ENCODE measurements around the gene MAIP1.
"Not testable (repeated sequence)": the region's sequence is repeated elsewhere in the genome, so short reads cannot be mapped to it uniquely, and the experiment has no call there.

The MAIP1 gene

GRCh38 chr2:199955339-199956061, at the start of gene MAIP1, which contains the start of gene TYW5:
MAIP1 (plus strand) TSS chr2:199955582; CDS start chr2:199955799, 217 bp downstream.
TYW5 (minus strand) TSS chr2:199955491; CDS start chr2:199955470, 21 bp downstream.
- H3K4me1 Mint-ChIP-seq (ENCODE audit: low read depth): peaks cover 52% of the 10 kb centered on the region
- H3K27me3 Mint-ChIP-seq: no peaks in the 10 kb centered on the region
- H3K9me3 Mint-ChIP-seq (ENCODE audit: low read depth): no peaks in the 10 kb centered on the region
- H3K27ac Mint-ChIP-seq: peak within 1 kb of the TSS; percentile 95
- peaks cover 5% of the 10 kb centered on the region for H3K36me3 Mint-ChIP-seq
- H3K4me3 Mint-ChIP-seq: peak within 1 kb of the TSS; percentile 98

GRCh38 chr2:199907008-199907714, 48.2 kb upstream of the MAIP1 start:
- no peaks in the 10 kb centered on the region for H3K9me3 Mint-ChIP-seq (ENCODE audit: low read depth)
- no peak overlapping the region for H3K27ac Mint-ChIP-seq
- H3K4me1 Mint-ChIP-seq (ENCODE audit: low read depth): peaks cover 8% of the 10 kb centered on the region
- H3K36me3 Mint-ChIP-seq: no peaks in the 10 kb centered on the region
- H3K4me3 Mint-ChIP-seq: no peak overlapping the region
- H3K27me3 Mint-ChIP-seq: peaks cover 8% of the 10 kb centered on the region

GRCh38 chr2:199910338-199911051, 44.9 kb upstream of the MAIP1 start:
- Mint-ChIP-seq H3K27me3 (no peaks in the 10 kb centered on the region), H3K4me3 (peak overlapping the region; percentile 99), H3K36me3 (peaks cover 9% of the 10 kb centered on the region), H3K9me3 (ENCODE audit: low read depth) (no peaks in the 10 kb centered on the region), H3K27ac (peak overlapping the region; percentile 87), H3K4me1 (ENCODE audit: low read depth) (peaks cover 30% of the 10 kb centered on the region)

GRCh38 chr2:199911052-199911876, 44.1 kb upstream of the MAIP1 start, which contains the start of gene C2orf69:
C2orf69 (plus strand) TSS chr2:199911293; CDS start chr2:199911439, 146 bp downstream.
- H3K36me3 Mint-ChIP-seq: peaks cover 14% of the 10 kb centered on the region
- peaks cover 32% of the 10 kb centered on the region for H3K4me1 Mint-ChIP-seq (ENCODE audit: low read depth)
- H3K9me3 Mint-ChIP-seq (ENCODE audit: low read depth): no peaks in the 10 kb centered on the region
- H3K27me3 Mint-ChIP-seq: no peaks in the 10 kb centered on the region
- H3K4me3 Mint-ChIP-seq: peak within 1 kb of the TSS; percentile 99
- H3K27ac Mint-ChIP-seq: peak within 1 kb of the TSS; percentile 95

GRCh38 chr2:199911877-199912161, 43.6 kb upstream of the MAIP1 start:
- peaks cover 33% of the 10 kb centered on the region for H3K4me1 Mint-ChIP-seq (ENCODE audit: low read depth)
- H3K27me3 Mint-ChIP-seq: no peaks in the 10 kb centered on the region
- no peaks in the 10 kb centered on the region for H3K9me3 Mint-ChIP-seq (ENCODE audit: low read depth)
- H3K4me3 Mint-ChIP-seq: peak overlapping the region; percentile 99
- peaks cover 19% of the 10 kb centered on the region for H3K36me3 Mint-ChIP-seq
- H3K27ac Mint-ChIP-seq: peak overlapping the region; percentile 95

GRCh38 chr2:199912553-199913114, 42.7 kb upstream of the MAIP1 start:
- H3K27me3 Mint-ChIP-seq; H3K27ac Mint-ChIP-seq; H3K9me3 Mint-ChIP-seq (ENCODE audit: low read depth): not testable (repeated sequence)
- Mint-ChIP-seq H3K36me3 (peaks cover 26% of the 10 kb centered on the region), H3K4me3 (peak overlapping the region; percentile 99), H3K4me1 (ENCODE audit: low read depth) (peaks cover 36% of the 10 kb centered on the region)

- no peaks in the 10 kb centered on the region for H3K27me3 Mint-ChIP-seq
Observed at GRCh38 chr2:199914372-199914958, 40.9 kb upstream of the MAIP1 start.

GRCh38 chr2:199916980-199917379, 38.4 kb upstream of the MAIP1 start:
- Mint-ChIP-seq H3K4me3 (no peak overlapping the region), H3K4me1 (ENCODE audit: low read depth) (peaks cover 38% of the 10 kb centered on the region), H3K27ac (no peak overlapping the region), H3K36me3 (peaks cover 30% of the 10 kb centered on the region), H3K27me3 (no peaks in the 10 kb centered on the region), H3K9me3 (ENCODE audit: low read depth) (no peaks in the 10 kb centered on the region)

More at GRCh38 chr2:199914372-199914958, 40.9 kb upstream of the MAIP1 start:
- Mint-ChIP-seq H3K4me3 (peak overlapping the region; percentile 58), H3K36me3 (peaks cover 30% of the 10 kb centered on the region), H3K4me1 (ENCODE audit: low read depth) (peaks cover 40% of the 10 kb centered on the region), H3K27ac (peak overlapping the region; percentile 58), H3K9me3 (ENCODE audit: low read depth) (no peaks in the 10 kb centered on the region)

GRCh38 chr2:199922856-199923255, 32.5 kb upstream of the MAIP1 start:
- Mint-ChIP-seq H3K9me3 (ENCODE audit: low read depth) (no peaks in the 10 kb centered on the region), H3K4me1 (ENCODE audit: low read depth) (peaks cover 17% of the 10 kb centered on the region), H3K4me3 (no peak overlapping the region), H3K27ac (no peak overlapping the region), H3K36me3 (peaks cover 8% of the 10 kb centered on the region), H3K27me3 (no peaks in the 10 kb centered on the region)

- Mint-ChIP-seq H3K27ac (no peak overlapping the region), H3K27me3 (no peaks in the 10 kb centered on the region), H3K9me3 (ENCODE audit: low read depth) (no peaks in the 10 kb centered on the region), H3K4me1 (ENCODE audit: low read depth) (peaks cover 16% of the 10 kb centered on the region), H3K4me3 (no peak overlapping the region), H3K36me3 (peaks cover 4% of the 10 kb centered on the region)
Observed at GRCh38 chr2:199923924-199924323, 31.5 kb upstream of the MAIP1 start.

GRCh38 chr2:199926806-199927205, 28.6 kb upstream of the MAIP1 start:
- Mint-ChIP-seq H3K4me3 (no peak overlapping the region), H3K27me3 (no peaks in the 10 kb centered on the region), H3K36me3 (peaks cover 4% of the 10 kb centered on the region), H3K4me1 (ENCODE audit: low read depth) (peaks cover 13% of the 10 kb centered on the region), H3K27ac (peak overlapping the region; percentile 16), H3K9me3 (ENCODE audit: low read depth) (no peaks in the 10 kb centered on the region)

- Mint-ChIP-seq H3K27me3 (no peaks in the 10 kb centered on the region), H3K27ac (peak overlapping the region; percentile 59)
Observed at GRCh38 chr2:199928226-199928625, 27.2 kb upstream of the MAIP1 start.

GRCh38 chr2:199928626-199929025, 26.8 kb upstream of the MAIP1 start:
- Mint-ChIP-seq H3K27me3 (no peaks in the 10 kb centered on the region), H3K9me3 (ENCODE audit: low read depth) (no peaks in the 10 kb centered on the region), H3K4me3 (no peak overlapping the region), H3K4me1 (ENCODE audit: low read depth) (peaks cover 7% of the 10 kb centered on the region), H3K36me3 (peaks cover 4% of the 10 kb centered on the region), H3K27ac (peak overlapping the region; percentile 59)

More at GRCh38 chr2:199928226-199928625, 27.2 kb upstream of the MAIP1 start:
- peaks cover 4% of the 10 kb centered on the region for H3K36me3 Mint-ChIP-seq
- no peak overlapping the region for H3K4me3 Mint-ChIP-seq
- peaks cover 7% of the 10 kb centered on the region for H3K4me1 Mint-ChIP-seq (ENCODE audit: low read depth)
- H3K9me3 Mint-ChIP-seq (ENCODE audit: low read depth): no peaks in the 10 kb centered on the region

GRCh38 chr2:199929262-199929661, 26.1 kb upstream of the MAIP1 start:
- Mint-ChIP-seq H3K36me3 (peaks cover 4% of the 10 kb centered on the region), H3K4me3 (no peak overlapping the region), H3K4me1 (ENCODE audit: low read depth) (peaks cover 1% of the 10 kb centered on the region), H3K27ac (peak overlapping the region; percentile 28), H3K27me3 (no peaks in the 10 kb centered on the region), H3K9me3 (ENCODE audit: low read depth) (no peaks in the 10 kb centered on the region)

Data from activated naive CD8-positive, alpha-beta T cell (primary cell).